Effector memory CD4-positive, alpha-beta T cell (primary cell): Measurements from ENCODE around the gene NR2F6.
"Not testable (repeated sequence)": the region's sequence is repeated elsewhere in the genome, so short reads cannot be mapped to it uniquely, and the experiment has no call there.

Source experiments
- DNase-seq, 3 donors: peaks; one replicate each; pipeline ENCODE4 v3.0.0-alpha.2; 2020
- H3K27ac ChIP-seq: 2 replicates; pipeline ENCODE4 v1.7.0; 2013; ENCODE audit warnings: mild to moderate bottlenecking, low read length, moderate library complexity; ENCODE audit not compliant: insufficient read depth, poor library complexity, severe bottlenecking
- H3K27me3 ChIP-seq: replicated peaks from 2 replicates; pipeline ENCODE4 v1.7.0; 2013; ENCODE audit warnings: mild to moderate bottlenecking, low read length; ENCODE audit not compliant: insufficient read depth, control insufficient read depth, poor library complexity, severe bottlenecking
- H3K36me3 ChIP-seq: 2 replicates; pipeline ENCODE4 v1.7.0; 2013; ENCODE audit warnings: mild to moderate bottlenecking, low read length, moderate library complexity; ENCODE audit not compliant: control insufficient read depth, insufficient read depth
- H3K4me1 ChIP-seq: 2 replicates; pipeline ENCODE4 v1.7.0; 2013; ENCODE audit warnings: low read length, mild to moderate bottlenecking; ENCODE audit not compliant: control insufficient read depth, insufficient read depth, poor library complexity, severe bottlenecking
- H3K4me3 ChIP-seq: 2 replicates; pipeline ENCODE4 v1.7.0; 2013; ENCODE audit warnings: low read length, low read depth, mild to moderate bottlenecking; ENCODE audit not compliant: insufficient read depth, poor library complexity, severe bottlenecking
- H3K9me3 ChIP-seq: 2 replicates; pipeline ENCODE4 v1.7.0; 2013; ENCODE audit warnings: mild to moderate bottlenecking, low read length, moderate library complexity; ENCODE audit not compliant: control insufficient read depth

Gene NR2F6

GRCh38 chr19:17282488-17283125 is 36.9 kb upstream of the NR2F6 start:
- no peaks in the 10 kb centered on the region for H3K9me3 ChIP-seq
- H3K4me3 ChIP-seq: peak overlapping the region; percentile 45
- H3K36me3 ChIP-seq: peaks cover 1% of the 10 kb centered on the region
- peaks cover 17% of the 10 kb centered on the region for H3K4me1 ChIP-seq
- peak; percentile 52 to 68 (median 61) for DNase-seq
- H3K27ac ChIP-seq: no peak overlapping the region
- H3K27me3 ChIP-seq: peaks cover 4% of the 10 kb centered on the region

GRCh38 chr19:17281391-17282304 is 35.9 kb upstream of the NR2F6 start, which contains the start of gene ANKLE1:
TSS of gene ANKLE1 (plus strand) at chr19:17281901. CDS start at chr19:17281921, 20 bp downstream.
- peaks cover 11% of the 10 kb centered on the region for H3K36me3 ChIP-seq
- no peak within 1 kb of the TSS for H3K27ac ChIP-seq
- peak within 1 kb of the TSS; percentile 45 for H3K4me3 ChIP-seq
- peaks cover 4% of the 10 kb centered on the region for H3K27me3 ChIP-seq
- no peak for DNase-seq
- peaks cover 17% of the 10 kb centered on the region for H3K4me1 ChIP-seq
- no peaks in the 10 kb centered on the region for H3K9me3 ChIP-seq

- no peak for DNase-seq
- peaks cover 31% of the 10 kb centered on the region for H3K36me3 ChIP-seq
- no peaks in the 10 kb centered on the region for H3K9me3 ChIP-seq
Observed at GRCh38 chr19:17279436-17279835, 33.7 kb upstream of the NR2F6 start.

DNA sequence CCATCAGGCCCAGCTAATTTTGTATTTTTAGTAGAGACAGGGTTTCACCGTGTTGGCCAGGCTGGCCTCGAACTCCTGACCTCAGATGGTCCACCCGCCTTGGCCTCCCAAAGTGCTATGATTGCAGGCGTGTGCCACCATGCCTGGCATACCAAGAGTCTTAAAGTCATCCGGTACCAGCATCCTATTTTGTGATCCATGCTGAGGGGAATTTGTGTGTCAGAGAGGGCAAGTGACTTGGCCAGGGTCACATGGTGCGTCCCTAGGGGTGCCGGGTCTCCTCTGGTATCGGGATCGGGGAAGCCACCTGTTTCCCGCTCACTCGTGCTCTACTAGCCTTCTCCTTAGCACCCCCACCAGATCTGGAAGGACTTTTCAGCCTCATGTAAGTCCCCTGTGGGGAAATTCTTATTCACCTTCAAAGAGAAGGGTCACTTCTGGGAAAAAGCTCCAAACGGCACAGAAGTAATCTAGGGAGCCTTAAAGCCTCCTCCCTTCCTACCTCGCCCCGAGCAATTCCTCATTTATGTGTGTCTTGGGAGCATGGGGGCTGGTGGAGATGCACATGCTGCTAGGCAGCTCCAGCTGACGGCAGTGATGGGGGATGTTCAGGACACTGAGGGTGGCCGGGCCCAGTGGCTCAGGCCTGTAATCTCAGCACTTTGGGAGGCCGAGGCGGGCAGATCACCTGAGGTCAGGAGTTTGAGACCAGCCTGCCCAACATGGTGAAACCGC is 29.9 kb upstream of the NR2F6 start:
- DNase-seq: no peak
- no peak overlapping the region for H3K27ac ChIP-seq
- peaks cover 58% of the 10 kb centered on the region for H3K36me3 ChIP-seq
- no peak overlapping the region for H3K4me3 ChIP-seq
- H3K9me3 ChIP-seq: no peaks in the 10 kb centered on the region
- H3K27me3 ChIP-seq: no peaks in the 10 kb centered on the region
- H3K4me1 ChIP-seq: no peaks in the 10 kb centered on the region

More at GRCh38 chr19:17279436-17279835, 33.7 kb upstream of the NR2F6 start:
- Histone ChIP-seq H3K27ac (no peak overlapping the region), H3K4me1 (peaks cover 17% of the 10 kb centered on the region), H3K4me3 (no peak overlapping the region), H3K27me3 (peaks cover 4% of the 10 kb centered on the region)

GRCh38 chr19:17274892-17275291 is 29.2 kb upstream of the NR2F6 start:
- H3K27ac ChIP-seq, H3K4me3 ChIP-seq: not testable (repeated sequence)

DNA sequence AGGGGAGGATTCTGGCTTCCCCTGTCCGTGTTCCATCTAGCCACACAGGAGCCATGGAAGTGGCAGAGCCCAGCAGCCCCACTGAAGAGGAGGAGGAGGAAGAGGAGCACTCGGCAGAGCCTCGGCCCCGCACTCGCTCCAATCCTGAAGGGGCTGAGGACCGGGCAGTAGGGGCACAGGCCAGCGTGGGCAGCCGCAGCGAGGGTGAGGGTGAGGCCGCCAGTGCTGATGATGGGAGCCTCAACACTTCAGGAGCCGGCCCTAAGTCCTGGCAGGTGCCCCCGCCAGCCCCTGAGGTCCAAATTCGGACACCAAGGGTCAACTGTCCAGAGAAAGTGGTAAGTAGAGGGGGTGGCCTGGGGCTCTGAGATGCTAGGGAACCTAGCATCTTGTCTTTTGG is 23.0 kb upstream of the NR2F6 start:
- no peak for DNase-seq
- H3K4me3 ChIP-seq: no peak overlapping the region
- no peaks in the 10 kb centered on the region for H3K27me3 ChIP-seq
- peaks cover 25% of the 10 kb centered on the region for H3K36me3 ChIP-seq
- H3K27ac ChIP-seq: no peak overlapping the region
- H3K9me3 ChIP-seq: no peaks in the 10 kb centered on the region
- peaks cover 9% of the 10 kb centered on the region for H3K4me1 ChIP-seq

More at GRCh38 chr19:17274892-17275291, 29.2 kb upstream of the NR2F6 start:
- H3K4me1 ChIP-seq, H3K9me3 ChIP-seq, H3K27me3 ChIP-seq, DNase-seq: not testable (repeated sequence)
- peaks cover 63% of the 10 kb centered on the region for H3K36me3 ChIP-seq

- no peaks in the 10 kb centered on the region for H3K9me3 ChIP-seq
- peak; percentile 89 to 94 (median 93) for DNase-seq
- peak within 1 kb of the TSS; percentile 76 for H3K4me3 ChIP-seq
- H3K4me1 ChIP-seq: peaks cover 9% of the 10 kb centered on the region
- no peaks in the 10 kb centered on the region for H3K27me3 ChIP-seq
- peak within 1 kb of the TSS; percentile 69 for H3K27ac ChIP-seq
- peaks cover 16% of the 10 kb centered on the region for H3K36me3 ChIP-seq
Observed at GRCh38 chr19:17266975-17267788, 21.5 kb upstream of the NR2F6 start, which contains the start of gene BABAM1. TSS of gene BABAM1 (plus strand) at chr19:17267443. CDS start at chr19:17268807, 1,364 bp downstream.

GRCh38 chr19:17266589-17266974 is 20.9 kb upstream of the NR2F6 start:
- Histone ChIP-seq H3K27ac (no peak overlapping the region), H3K9me3 (no peaks in the 10 kb centered on the region), H3K36me3 (peaks cover 12% of the 10 kb centered on the region), H3K27me3 (no peaks in the 10 kb centered on the region), H3K4me3 (no peak overlapping the region), H3K4me1 (peaks cover 9% of the 10 kb centered on the region)
- no peak for DNase-seq

DNA sequence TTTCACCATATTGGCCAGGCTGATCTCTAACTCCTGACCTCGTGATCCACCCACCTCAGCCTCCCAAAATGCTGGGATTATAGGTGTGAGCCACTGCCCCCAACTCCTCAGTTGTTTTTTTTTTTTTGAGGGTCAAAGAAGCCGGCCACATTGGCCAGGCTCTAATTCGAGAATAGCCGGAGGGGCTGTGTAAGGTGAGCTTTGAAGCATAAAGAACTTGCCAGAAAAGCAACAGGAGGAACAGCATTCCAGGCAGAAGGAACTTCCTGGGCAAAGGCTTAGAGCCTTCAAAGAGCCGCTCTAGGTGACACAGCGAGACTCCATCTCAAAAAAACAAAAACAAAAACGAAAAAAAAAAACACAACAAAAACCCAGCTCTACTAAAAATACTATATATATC is 20.3 kb upstream of the NR2F6 start:
- Histone ChIP-seq H3K27me3 (no peaks in the 10 kb centered on the region), H3K9me3 (no peaks in the 10 kb centered on the region), H3K4me3 (no peak overlapping the region), H3K36me3 (peaks cover 6% of the 10 kb centered on the region), H3K27ac (no peak overlapping the region), H3K4me1 (peaks cover 9% of the 10 kb centered on the region)
- no peak for DNase-seq
